Esophagus squamous epithelium (tissue), 5 donors: ENCODE results near the gene STK11. TPM values are rescaled to one million over a fixed set of nuclear protein-coding genes. Genes with fewer than 3 reads are reported as not detected.
A peak's percentile ranks its signal among the peaks of the same experiment; 100 is the strongest.

Source experiments
- DNase-seq: peaks from one replicate; lab custom pipeline; 2025; lab: John Stamatoyannopoulos, UW
- H3K27ac ChIP-seq, 4 donors: fragments of 200-600 bp; sonication (generic); one replicate each; pipeline ENCODE4 v1.5.1; 2016 to 2019; ENCODE audit warnings: mild to moderate bottlenecking in 1 of 4
- H3K27me3 ChIP-seq, 4 donors: fragments of 200-600 bp; sonication (generic); 1 replicate in 3 of 4; 2 replicates in 1 of 4; pipeline versions ENCODE4 v1.5.1 to v1.6.0; 2017 to 2021; ENCODE audit warnings: antibody characterized with exemption in 1 of 4
- H3K36me3 ChIP-seq, 3 donors: fragments of 200-600 bp; sonication (generic); one replicate each; pipeline ENCODE4 v1.5.1; 2016 to 2019
- H3K4me1 ChIP-seq, 3 donors: fragments of 200-600 bp; sonication (generic); one replicate each; pipeline ENCODE4 v1.5.1; 2017 to 2019
- H3K4me3 ChIP-seq, 4 donors: fragments of 200-600 bp; sonication (generic); 1 replicate in 3 of 4; 2 replicates in 1 of 4; pipeline ENCODE4 v1.5.1; 2016 to 2019; ENCODE audit warnings: mild to moderate bottlenecking in 2 of 4, moderate library complexity in 1 of 4
- H3K9me3 ChIP-seq, 3 donors: fragments of 200-600 bp; sonication (generic); one replicate each; pipeline ENCODE4 v1.5.1; 2016 to 2019
- CTCF ChIP-seq, 6 experiments: fragments of 450-650 bp in 4 of 6; fragments of 200-600 bp in 2 of 6; sonication (generic) in 2 of 6; IDR thresholded peaks; one replicate each; pipeline ENCODE4 v1.5.1; 2016 to 2019; ENCODE audit warnings: antibody characterized with exemption in 6 of 6, mild to moderate bottlenecking in 4 of 6, moderate library complexity in 4 of 6
- POLR2A ChIP-seq, 4 donors: fragments of 450-650 bp; IDR thresholded peaks; one replicate each; pipeline ENCODE4 v1.6.1; 2017; ENCODE audit warnings: antibody characterized with exemption in 4 of 4, mild to moderate bottlenecking in 4 of 4, moderate library complexity in 3 of 4
- WGBS, 2 donors: methylation state at CpG; one replicate each; pipeline ENCODE4 v1.1.5; 2018; 5-methylcytosine and 5-hydroxymethylcytosine counted together
- intact Hi-C: fragments of 100-400 bp; cut with DNase I; formaldehyde crosslinking; loops from one replicate; pipeline ENCODE4 v1.15.0; 2022
- total RNA-seq, 4 donors: library from RNA; depleted of rRNA; stranded (reverse); fragments of >200 nt; gene quantifications; one replicate each; pipeline ENCODE4 v1.1.0, GENCODE V29; 2016
- donor health status: DM: yes; HTN: yes; CAD: no.

The STK11 gene
- total RNA-seq, 4 donors from 2014 or later = 59.3 to 68.5 (median 61.6) TPM

GRCh38 chr19:1213391-1214286 lies 8.1 kb downstream of the STK11 start:
- Histone ChIP-seq H3K9me3 (no peaks in the 10 kb centered on the region), H3K4me1 (peaks cover 63 to 100% (median 93%) of the 10 kb centered on the region in 3 donors), H3K27me3 (no peaks in the 10 kb centered on the region), H3K4me3 (peak overlapping the region in 2 of 4 donors; percentile 2 to 47), H3K27ac (peak overlapping the region; percentile 80 to 96 (median 88)), H3K36me3 (peaks cover 0 to 33% (median 0%) of the 10 kb centered on the region in 3 donors)
- intact Hi-C loops = no loop called here
- 36 to 62% methylated on average over 19 to 31 of the region's 39 CpGs for WGBS, 2 donors
- no peak for DNase-seq
- no peak for TF ChIP-seq CTCF (IDR thresholded peaks at IDR 0.05)
- peak in 2 of 4 donors; percentile 28 to 64 for TF ChIP-seq POLR2A (IDR thresholded peaks at IDR 0.05)

GRCh38 chr19:1214299-1214861 lies 8.8 kb downstream of the STK11 start:
- 15 to 20% methylated on average over 1 to 8 of the region's 21 CpGs for WGBS, 2 donors
- DNase-seq = no peak

GRCh38 chr19:1214862-1215731 lies 9.5 kb downstream of the STK11 start:
- Histone ChIP-seq H3K9me3 (no peaks in the 10 kb centered on the region), H3K27ac (peak overlapping the region; percentile 80 to 96 (median 88)), H3K36me3 (peaks cover 0 to 41% (median 0%) of the 10 kb centered on the region in 3 donors), H3K27me3 (no peaks in the 10 kb centered on the region), H3K4me1 (peaks cover 49 to 100% (median 84%) of the 10 kb centered on the region in 3 donors), H3K4me3 (peak overlapping the region in 1 of 4 donors; percentile 47)
- TF ChIP-seq CTCF (IDR thresholded peaks at IDR 0.05) = no peak
- no peak for TF ChIP-seq POLR2A (IDR thresholded peaks at IDR 0.05)
- WGBS, 2 donors = 36 to 49% methylated on average over 7 to 10 of the region's 26 CpGs
- no peak for DNase-seq
- intact Hi-C loops = no loop called here

More at GRCh38 chr19:1214299-1214861, 8.8 kb downstream of the STK11 start:
- H3K36me3 ChIP-seq = peaks cover 0 to 40% (median 0%) of the 10 kb centered on the region in 3 donors
- peak overlapping the region in 2 of 4 donors; percentile 2 to 47 for H3K4me3 ChIP-seq
- no peaks in the 10 kb centered on the region for H3K9me3 ChIP-seq
- TF ChIP-seq POLR2A (IDR thresholded peaks at IDR 0.05) = no peak
- TF ChIP-seq CTCF (IDR thresholded peaks at IDR 0.05) = no peak
- H3K27ac ChIP-seq = peak overlapping the region; percentile 80 to 96 (median 88)
- intact Hi-C loops = no loop called here
- H3K4me1 ChIP-seq = peaks cover 56 to 100% (median 91%) of the 10 kb centered on the region in 3 donors
- no peaks in the 10 kb centered on the region for H3K27me3 ChIP-seq

- Histone ChIP-seq H3K4me1 (peaks cover 36 to 97% (median 73%) of the 10 kb centered on the region in 3 donors), H3K36me3 (peaks cover 12 to 46% (median 13%) of the 10 kb centered on the region in 3 donors), H3K27ac (peak overlapping the region in 3 of 4 donors; percentile 80 to 96 (median 90)), H3K9me3 (no peaks in the 10 kb centered on the region), H3K27me3 (no peaks in the 10 kb centered on the region), H3K4me3 (no peak overlapping the region)
- no peak for DNase-seq
- intact Hi-C loops = no loop called here
- no peak for TF ChIP-seq POLR2A (IDR thresholded peaks at IDR 0.05)
- 55 to 74% methylated on average over 12 of the region's 12 CpGs for WGBS, 2 donors
These were observed 11.2 kb downstream of the STK11 start for GRCh38 chr19:1216756-1217155.

GRCh38 chr19:1217366-1217765 lies 11.8 kb downstream of the STK11 start:
- DNase-seq = no peak
- H3K36me3 ChIP-seq = peaks cover 16 to 49% (median 18%) of the 10 kb centered on the region in 3 donors
- TF ChIP-seq POLR2A (IDR thresholded peaks at IDR 0.05) = no peak
- no peak for TF ChIP-seq CTCF (IDR thresholded peaks at IDR 0.05)
- H3K4me1 ChIP-seq = peaks cover 36 to 97% (median 68%) of the 10 kb centered on the region in 3 donors
- H3K27me3 ChIP-seq = no peaks in the 10 kb centered on the region
- intact Hi-C loops = no loop called here
- no peaks in the 10 kb centered on the region for H3K9me3 ChIP-seq
- no peak overlapping the region for H3K4me3 ChIP-seq
- WGBS, 2 donors = 72 to 95% methylated on average over 4 to 6 of the region's 15 CpGs
- H3K27ac ChIP-seq = peak overlapping the region in 3 of 4 donors; percentile 39 to 90 (median 46)
